BLaER1 treated with 17β-estradiol and CSF1 and Interleukin-3, amounts not matched to agents 10 nM and 100 nM (cell line): Measurements from ENCODE around the gene SLC16A2.

Source experiments
- H3K27ac ChIP-seq, 11 experiments: shearing (Covaris generic); formaldehyde crosslinking; 2 replicates each; pipeline ENCODE4 v1.8.1; 2022
- H3K27me3 ChIP-seq, 11 experiments: shearing (Covaris generic); formaldehyde crosslinking; 2 replicates each; pipeline ENCODE4 v1.8.1; 2022
- H3K36me3 ChIP-seq, 11 experiments: shearing (Covaris generic); formaldehyde crosslinking; 2 replicates each; pipeline ENCODE4 v1.8.1; 2022
- H3K4me1 ChIP-seq, 10 experiments: shearing (Covaris generic); formaldehyde crosslinking; 2 replicates each; pipeline ENCODE4 v1.8.1; 2022
- H3K4me2 ChIP-seq, 11 experiments: shearing (Covaris generic); formaldehyde crosslinking; 2 replicates each; pipeline ENCODE4 v1.8.1; 2022
- H3K4me3 ChIP-seq, 10 experiments: shearing (Covaris generic); formaldehyde crosslinking; 2 replicates each; pipeline ENCODE4 v1.8.1; 2022
- H3K9ac ChIP-seq, 11 experiments: shearing (Covaris generic); formaldehyde crosslinking; 2 replicates each; pipeline ENCODE4 v1.8.1; 2022
- H3K9me3 ChIP-seq, 11 experiments: shearing (Covaris generic); formaldehyde crosslinking; replicated peaks in 1 of 11; 2 replicates each; pipeline ENCODE4 v1.8.1; 2022
- H4K20me1 ChIP-seq, 11 experiments: shearing (Covaris generic); formaldehyde crosslinking; 2 replicates each; pipeline ENCODE4 v1.8.1; 2022
- Cebpa-rat ChIP-seq, 11 experiments: shearing (Covaris generic); IDR thresholded peaks; 2 replicates each; pipeline ENCODE4 v1.8.1; 2022

SLC16A2 gene

GRCh38 chrX:74408304-74408703 is 13.0 kb upstream of the SLC16A2 start:
- no peak for TF ChIP-seq Cebpa-rat (IDR thresholded peaks at IDR 0.05)
- H3K4me3 ChIP-seq = no peak overlapping the region
- no peaks in the 10 kb centered on the region for H4K20me1 ChIP-seq
- H3K36me3 ChIP-seq = no peaks in the 10 kb centered on the region
- peaks cover 26 to 83% (median 68%) of the 10 kb centered on the region in 11 experiments for H3K27me3 ChIP-seq
- no peak overlapping the region for H3K27ac ChIP-seq
- no peaks in the 10 kb centered on the region for H3K4me1 ChIP-seq
- H3K9me3 ChIP-seq = peaks cover 3 to 10% (median 3%) of the 10 kb centered on the region in 11 experiments; a peak in 16 of 22 replicates
- H3K4me2 ChIP-seq = no peak overlapping the region
- H3K9ac ChIP-seq = no peak overlapping the region

- Histone ChIP-seq H3K9ac (peak overlapping the region; percentile 77 to 87 (median 83)), H3K36me3 (no peaks in the 10 kb centered on the region), H3K27me3 (peaks cover 7 to 48% (median 39%) of the 10 kb centered on the region in 11 experiments; a peak in 20 of 22 replicates), H3K4me1 (peaks cover 0 to 27% (median 19%) of the 10 kb centered on the region in 10 experiments; a peak in 18 of 20 replicates), H4K20me1 (no peaks in the 10 kb centered on the region), H3K9me3 (peaks cover 0 to 30% (median 10%) of the 10 kb centered on the region in 11 experiments; a peak in 14 of 22 replicates), H3K27ac (peak overlapping the region in 9 of 11 experiments; percentile 71 to 87 (median 83); a peak in 17 of 22 replicates), H3K4me2 (peak overlapping the region; percentile 76 to 90 (median 83)), H3K4me3 (peak overlapping the region; percentile 57 to 77 (median 68))
- TF ChIP-seq Cebpa-rat (IDR thresholded peaks at IDR 0.05) = no peak
Observed at GRCh38 chrX:74419864-74420195, 1.5 kb upstream of the SLC16A2 start.

GRCh38 chrX:74420196-74421035 is 877 bp upstream of the SLC16A2 start:
- H3K4me3 ChIP-seq = peak overlapping the region; percentile 57 to 77 (median 68)
- peak overlapping the region; percentile 41 to 87 (median 83); a peak in 21 of 22 replicates for H3K27ac ChIP-seq
- peaks cover 0 to 27% (median 19%) of the 10 kb centered on the region in 10 experiments; a peak in 18 of 20 replicates for H3K4me1 ChIP-seq
- H3K27me3 ChIP-seq = peaks cover 7 to 45% (median 40%) of the 10 kb centered on the region in 11 experiments; a peak in 18 of 22 replicates
- peak overlapping the region; percentile 77 to 87 (median 83) for H3K9ac ChIP-seq
- peak overlapping the region; percentile 76 to 90 (median 83) for H3K4me2 ChIP-seq
- H4K20me1 ChIP-seq = no peaks in the 10 kb centered on the region
- no peak for TF ChIP-seq Cebpa-rat (IDR thresholded peaks at IDR 0.05)
- H3K36me3 ChIP-seq = no peaks in the 10 kb centered on the region
- H3K9me3 ChIP-seq = peaks cover 0 to 30% (median 10%) of the 10 kb centered on the region in 11 experiments; a peak in 14 of 22 replicates

GRCh38 chrX:74421740-74422352 is 553 bp downstream of the SLC16A2 start:
- H4K20me1 ChIP-seq = no peaks in the 10 kb centered on the region
- H3K4me2 ChIP-seq = peak overlapping the region; percentile 77 to 90 (median 83)
- H3K36me3 ChIP-seq = no peaks in the 10 kb centered on the region
- peak overlapping the region in 4 of 11 experiments; percentile 17 to 87 (median 34); a peak in 6 of 22 replicates for H3K27ac ChIP-seq
- peaks cover 0 to 27% (median 19%) of the 10 kb centered on the region in 10 experiments; a peak in 18 of 20 replicates for H3K4me1 ChIP-seq
- H3K9me3 ChIP-seq = peaks cover 0 to 30% (median 10%) of the 10 kb centered on the region in 11 experiments; a peak in 15 of 22 replicates
- peak overlapping the region; percentile 57 to 77 (median 68) for H3K4me3 ChIP-seq
- peak overlapping the region in 10 of 11 experiments; percentile 37 to 87 (median 78); a peak in 17 of 22 replicates for H3K9ac ChIP-seq
- TF ChIP-seq Cebpa-rat (IDR thresholded peaks at IDR 0.05) = no peak
- peaks cover 8 to 45% (median 38%) of the 10 kb centered on the region in 11 experiments; a peak in 20 of 22 replicates for H3K27me3 ChIP-seq

- Histone ChIP-seq H3K36me3 (no peaks in the 10 kb centered on the region), H3K4me1 (peaks cover 0 to 27% (median 19%) of the 10 kb centered on the region in 10 experiments; a peak in 18 of 20 replicates), H3K4me2 (peak overlapping the region; percentile 77 to 90 (median 83)), H3K27ac (peak overlapping the region in 6 of 11 experiments; percentile 14 to 51 (median 40); a peak in 9 of 22 replicates), H3K9me3 (peaks cover 0 to 30% (median 10%) of the 10 kb centered on the region in 11 experiments; a peak in 15 of 22 replicates), H3K9ac (peak overlapping the region; percentile 4 to 87 (median 77); a peak in 19 of 22 replicates), H3K27me3 (peaks cover 17 to 45% (median 38%) of the 10 kb centered on the region in 11 experiments; a peak in 21 of 22 replicates), H4K20me1 (no peaks in the 10 kb centered on the region), H3K4me3 (peak overlapping the region; percentile 57 to 77 (median 68))
- TF ChIP-seq Cebpa-rat (IDR thresholded peaks at IDR 0.05) = no peak
Observed at GRCh38 chrX:74422576-74423288, 1.4 kb downstream of the SLC16A2 start.

- H3K27ac ChIP-seq = no peak overlapping the region; a peak in 1 of 22 replicates
- H4K20me1 ChIP-seq = no peaks in the 10 kb centered on the region
- peak overlapping the region in 4 of 10 experiments; percentile 64 to 70 (median 69); a peak in 7 of 20 replicates for H3K4me3 ChIP-seq
- peaks cover 0 to 27% (median 19%) of the 10 kb centered on the region in 10 experiments; a peak in 18 of 20 replicates for H3K4me1 ChIP-seq
- H3K36me3 ChIP-seq = no peaks in the 10 kb centered on the region
- H3K27me3 ChIP-seq = peaks cover 24 to 45% (median 38%) of the 10 kb centered on the region in 11 experiments; a peak in 21 of 22 replicates
- peak overlapping the region in 7 of 11 experiments; percentile 41 to 87 (median 80); a peak in 8 of 22 replicates for H3K9ac ChIP-seq
- H3K4me2 ChIP-seq = peak overlapping the region; percentile 77 to 90 (median 83); a peak in 20 of 22 replicates
- TF ChIP-seq Cebpa-rat (IDR thresholded peaks at IDR 0.05) = no peak
- peaks cover 0 to 30% (median 10%) of the 10 kb centered on the region in 11 experiments; a peak in 15 of 22 replicates for H3K9me3 ChIP-seq
Observed at GRCh38 chrX:74423289-74423998, 2.2 kb downstream of the SLC16A2 start.

- no peak overlapping the region for H3K4me2 ChIP-seq
- TF ChIP-seq Cebpa-rat (IDR thresholded peaks at IDR 0.05) = no peak
- peaks cover 49 to 71% (median 61%) of the 10 kb centered on the region in 11 experiments for H3K27me3 ChIP-seq
- no peak overlapping the region for H3K9ac ChIP-seq
- H4K20me1 ChIP-seq = no peaks in the 10 kb centered on the region
- H3K36me3 ChIP-seq = no peaks in the 10 kb centered on the region
- H3K27ac ChIP-seq = no peak overlapping the region
- H3K4me3 ChIP-seq = no peak overlapping the region
- H3K4me1 ChIP-seq = peaks cover 0 to 20% (median 12%) of the 10 kb centered on the region in 10 experiments; a peak in 16 of 20 replicates
- peaks cover 0 to 15% (median 0%) of the 10 kb centered on the region in 11 experiments; a peak in 5 of 22 replicates for H3K9me3 ChIP-seq
Observed at GRCh38 chrX:74426071-74426470, 4.8 kb downstream of the SLC16A2 start.
